PFSK-1 (cell line): ENCODE results near the gene CLEC4A.

Experiments used
- FOXP2 ChIP-seq: optimal IDR thresholded peaks from 2 replicates; pipeline ENCODE3; 2011; ENCODE audit warnings: borderline replicate concordance, control low read depth, inconsistent platforms; ENCODE audit not compliant: insufficient read depth; ENCODE audit errors: extremely low read length, extremely low read depth
- POLR2AphosphoS5 ChIP-seq: IDR thresholded peaks from 2 replicates; pipeline ENCODE4 v1.6.1; 2012; ENCODE audit warnings: low read depth, mild to moderate bottlenecking, control low read depth, low read length, moderate library complexity
- REST ChIP-seq, 2 experiments: IDR thresholded peaks; 2 replicates each; pipeline versions ENCODE4 v1.6.1 to v1.8.0; 2011 to 2012; ENCODE audit warnings: low read depth in 2 of 2, low read length in 2 of 2, control low read depth in 1 of 2, inconsistent platforms in 1 of 2, mild to moderate bottlenecking in 1 of 2, moderate library complexity in 1 of 2; ENCODE audit not compliant: insufficient read depth in 1 of 2
- SIN3A ChIP-seq: IDR thresholded peaks from 2 replicates; pipeline ENCODE4 v1.6.1; 2012; ENCODE audit warnings: mild to moderate bottlenecking, low read length, moderate library complexity, borderline replicate concordance; ENCODE audit not compliant: insufficient read depth
- TAF1 ChIP-seq: IDR thresholded peaks from 2 replicates; pipeline ENCODE4 v1.6.1; 2012; ENCODE audit warnings: low read length, control low read depth, borderline replicate concordance; ENCODE audit not compliant: insufficient read depth

Gene CLEC4A

GRCh38 chr12:8108808-8109398 lies 14.5 kb upstream of the CLEC4A start:
- TF ChIP-seq FOXP2 = no peak
- TF ChIP-seq REST (IDR thresholded peaks at IDR 0.05; ENCODE audit: insufficient read depth in 1 of 2, low read depth in 2 of 2, low read length in 2 of 2) = no peak
- no peak for TF ChIP-seq TAF1

GRCh38 chr12:8120072-8120713 lies 3.2 kb upstream of the CLEC4A start:
- no peak for TF ChIP-seq SIN3A
- TF ChIP-seq TAF1 = no peak
- TF ChIP-seq FOXP2 = no peak
- TF ChIP-seq REST (IDR thresholded peaks at IDR 0.05; ENCODE audit: insufficient read depth in 1 of 2, low read depth in 2 of 2, low read length in 2 of 2) = no peak
- no peak for TF ChIP-seq POLR2AphosphoS5

- no peak for TF ChIP-seq FOXP2
- no peak for TF ChIP-seq SIN3A
Observed at GRCh38 chr12:8127138-8127537, 3.7 kb downstream of the CLEC4A start.

GRCh38 chr12:8143261-8143660 lies 19.8 kb downstream of the CLEC4A start:
- TF ChIP-seq SIN3A (no peak), TAF1 (no peak), FOXP2 (no peak), POLR2AphosphoS5 (no peak), REST (IDR thresholded peaks at IDR 0.05; ENCODE audit: insufficient read depth in 1 of 2, low read depth in 2 of 2, low read length in 2 of 2) (no peak)

GRCh38 chr12:8145754-8146441 lies 22.5 kb downstream of the CLEC4A start:
- TF ChIP-seq SIN3A = no peak
- no peak for TF ChIP-seq REST (IDR thresholded peaks at IDR 0.05; ENCODE audit: insufficient read depth in 1 of 2, low read depth in 2 of 2, low read length in 2 of 2)
- TF ChIP-seq POLR2AphosphoS5 = no peak
- TF ChIP-seq FOXP2 = no peak
- TF ChIP-seq TAF1 = no peak
